ENCODE measurements around the gene SWT1.

The SWT1 gene

DNA sequence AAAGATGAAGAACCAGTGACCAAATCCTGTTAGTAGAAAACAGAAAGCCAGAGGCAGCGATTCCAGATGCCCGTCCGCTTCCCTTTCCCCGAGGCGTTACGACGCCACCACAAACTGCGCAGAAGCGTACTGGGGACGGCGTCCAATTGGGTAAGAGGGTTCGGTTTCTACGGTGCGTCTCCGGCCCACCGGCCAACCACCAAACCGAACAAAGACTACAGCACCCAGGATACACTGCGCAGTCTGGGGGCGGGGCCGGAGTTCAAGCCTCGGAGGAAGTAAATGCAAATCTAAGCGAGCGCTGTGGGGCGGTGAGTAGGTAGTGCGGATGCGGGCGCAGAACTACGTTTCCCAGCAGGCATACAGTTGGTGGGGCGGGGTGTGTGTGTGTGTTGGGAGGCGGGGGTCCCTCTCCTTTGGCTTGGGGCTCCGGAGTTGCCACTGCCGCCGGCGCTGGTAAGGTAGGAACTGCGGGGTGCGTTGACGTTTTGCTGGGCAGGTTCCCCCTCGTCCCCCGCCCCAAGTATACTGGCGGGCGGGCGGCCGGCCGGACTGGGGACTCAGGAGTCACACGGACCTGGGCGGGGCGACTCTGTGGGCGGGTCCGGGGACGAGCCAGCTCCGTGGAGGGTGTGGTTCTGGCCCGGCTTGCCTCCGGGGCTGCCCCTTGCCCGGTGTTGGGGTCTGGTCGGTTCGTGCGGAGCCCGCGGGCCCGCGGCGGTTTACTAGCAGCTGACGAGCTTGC is at the start of gene SWT1, which contains the start of gene TRMT1L:
Gene SWT1 (plus strand): TSS at position 314 of the 745 bp plus-strand sequence. CDS start 3,675 bp downstream, outside the sequence.
Gene TRMT1L (minus strand): TSS at position 100 of the 745 bp plus-strand sequence. CDS start 241 bp downstream, outside the sequence.
- peak; percentile 100 for DNase-seq

GRCh38 chr1:185108321-185108720 is 48.6 kb upstream of the SWT1 start:
- no peak for DNase-seq

DNA sequence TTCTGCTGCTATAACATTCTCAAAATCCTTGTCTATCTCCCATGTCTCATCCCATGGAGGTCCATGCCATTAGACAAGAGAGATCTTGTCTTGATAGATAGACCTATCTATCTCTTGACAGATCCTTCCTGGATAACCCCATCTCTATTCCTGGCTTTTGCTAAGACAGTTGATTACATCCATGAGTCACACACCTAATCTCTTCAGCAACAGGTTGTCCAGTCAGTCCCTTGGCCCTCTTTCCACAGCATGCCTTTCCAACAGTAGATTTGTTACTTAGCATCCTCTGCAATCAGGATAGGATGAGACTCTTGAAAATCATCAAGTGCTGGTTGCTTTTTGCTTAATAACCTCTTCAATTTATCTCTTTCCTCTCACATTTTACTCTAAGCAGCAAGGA is 46.8 kb upstream of the SWT1 start:
- DNase-seq: no peak

- no peak for DNase-seq
Measured at GRCh38 chr1:185111873-185112272, 45.1 kb upstream of the SWT1 start.

DNA sequence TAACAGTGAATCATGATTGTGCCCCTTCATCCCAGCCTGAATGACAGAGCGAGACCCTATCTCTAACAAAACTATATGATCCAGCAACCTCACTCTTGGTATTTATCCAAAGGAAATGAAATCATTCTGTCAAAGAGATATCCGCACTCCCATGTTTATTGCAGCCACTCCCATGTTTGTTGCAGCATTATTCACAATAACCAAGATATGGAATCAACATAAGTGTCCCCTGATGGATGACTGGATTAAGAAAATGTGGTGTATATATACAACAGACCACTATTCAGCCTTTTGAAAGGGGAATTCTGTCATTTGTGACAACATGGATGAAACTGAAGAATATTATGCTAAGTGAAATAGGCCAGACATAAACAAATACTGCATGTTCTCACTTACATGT is 44.6 kb upstream of the SWT1 start:
- no peak for DNase-seq

DNA sequence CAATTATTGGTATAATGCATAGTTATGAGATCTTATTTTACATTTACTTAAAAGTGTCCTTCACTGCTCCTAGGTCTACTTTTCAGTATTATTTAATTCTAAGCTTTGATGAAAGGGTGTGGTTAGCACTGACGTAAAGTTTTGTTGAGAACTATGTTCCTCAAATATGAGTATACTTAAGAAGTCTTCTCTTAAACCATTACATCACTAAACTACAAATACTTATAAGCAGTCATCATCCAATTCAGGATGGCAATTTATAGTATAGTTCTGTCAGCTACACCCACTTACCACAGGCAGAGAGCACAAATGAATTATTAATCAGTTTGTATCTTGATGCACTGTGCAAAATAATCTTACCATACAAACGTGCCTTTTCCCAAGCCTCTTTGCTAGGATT is 27.3 kb upstream of the SWT1 start:
- DNase-seq: no peak

DNA sequence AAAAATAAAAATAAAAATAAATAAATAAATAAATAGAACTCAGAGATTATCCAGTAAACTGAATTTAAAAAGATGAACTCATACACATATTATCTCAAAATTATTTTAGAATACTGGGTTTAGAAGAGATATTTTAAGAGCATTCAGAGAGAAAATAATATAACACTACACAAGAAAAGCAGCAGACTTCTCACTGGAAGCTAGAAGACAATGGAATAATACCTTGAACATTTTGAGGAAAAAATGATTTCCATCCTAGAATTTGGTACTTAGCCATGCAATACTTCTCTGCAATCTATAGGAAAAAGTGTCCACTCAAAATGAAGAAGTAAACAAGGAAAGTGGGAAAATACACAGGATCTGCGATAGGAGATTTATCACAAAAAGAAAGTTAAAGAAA is 24.4 kb upstream of the SWT1 start:
- DNase-seq: no peak

DNA sequence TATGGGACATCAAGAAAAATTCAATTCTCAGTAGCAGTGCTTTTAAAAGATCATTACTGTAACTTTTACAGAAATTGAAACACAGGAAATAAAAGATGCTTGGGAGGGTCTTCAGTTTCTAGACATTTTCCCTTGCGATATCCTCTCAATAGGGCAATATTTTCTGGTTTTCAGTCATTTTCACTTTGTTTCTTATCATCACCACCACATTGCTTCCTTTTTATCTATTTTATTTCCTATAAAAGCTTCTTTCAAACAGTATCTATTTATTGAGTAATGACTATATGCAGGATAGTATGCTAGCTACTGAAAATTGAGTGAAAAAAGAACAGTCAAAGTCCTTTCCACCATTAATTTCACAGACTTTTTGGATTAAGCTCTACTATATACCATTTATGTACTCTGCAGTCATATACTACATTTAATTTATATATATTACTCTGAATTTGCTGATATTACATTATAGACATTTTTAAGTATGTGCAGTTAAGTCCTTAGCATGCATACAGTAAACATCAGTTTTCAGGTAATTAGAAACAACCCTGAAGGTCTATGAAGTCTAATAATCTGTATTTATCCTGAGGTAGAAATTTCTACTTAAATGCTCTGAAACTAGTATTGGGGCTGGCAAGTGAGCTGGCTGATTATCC is 18.9 kb upstream of the SWT1 start:
- no peak for DNase-seq

DNA sequence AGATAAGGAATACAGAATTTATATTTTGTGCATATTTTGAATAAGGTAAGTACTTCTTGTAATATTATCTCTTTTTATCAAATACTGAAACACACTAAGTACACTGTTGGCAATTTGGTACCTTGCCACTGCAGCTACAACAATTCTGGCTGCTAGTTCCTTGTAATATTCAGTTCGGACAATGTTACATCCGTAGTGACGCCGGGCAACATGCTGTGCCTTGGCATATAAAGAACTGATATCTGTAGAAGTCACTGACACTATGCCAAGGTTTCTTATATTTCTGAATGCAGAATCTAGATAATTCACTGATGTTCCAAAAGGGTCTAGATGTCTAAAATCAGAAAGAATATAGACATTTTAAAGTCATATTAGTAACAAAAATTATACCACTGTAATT is 17.7 kb upstream of the SWT1 start:
- no peak for DNase-seq

DNA sequence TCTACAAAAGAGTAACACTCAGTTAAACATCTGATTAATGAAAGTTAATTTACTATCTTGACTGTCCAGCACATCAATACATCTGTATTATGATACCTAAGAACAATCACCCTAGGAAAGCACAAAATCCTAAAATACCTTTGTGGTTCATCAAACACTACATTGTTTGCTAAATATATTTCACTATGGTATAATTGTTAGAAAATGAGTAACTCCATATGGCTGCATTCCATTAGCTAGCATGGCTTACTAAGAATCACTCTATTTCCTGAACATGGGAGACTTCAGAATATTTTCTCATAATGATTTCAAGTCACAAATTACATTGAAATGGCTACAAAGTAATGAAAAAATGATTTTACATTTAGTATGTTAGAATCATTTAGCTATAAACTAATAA is 12.7 kb upstream of the SWT1 start:
- DNase-seq: no peak

DNA sequence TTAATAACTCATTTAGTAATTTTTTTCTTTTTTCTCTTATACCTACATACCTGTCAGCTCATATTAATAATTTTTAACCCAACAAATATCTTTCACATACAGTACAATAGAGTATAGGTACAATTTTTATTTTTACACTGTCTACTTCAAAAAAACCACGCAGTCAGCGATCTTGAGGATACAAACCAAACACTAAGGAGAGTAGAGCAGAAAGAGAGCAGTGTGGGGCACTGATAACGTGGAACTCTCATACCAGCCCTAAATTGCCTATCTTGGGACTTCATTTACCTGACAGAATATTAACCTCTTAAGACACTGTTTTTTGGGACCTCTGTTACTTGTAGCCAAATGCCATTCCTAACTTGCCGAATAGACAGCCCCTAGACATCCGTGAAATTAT is 5.8 kb upstream of the SWT1 start:
- no peak for DNase-seq

- no peak for DNase-seq
Measured at GRCh38 chr1:185152187-185152767, 4.7 kb upstream of the SWT1 start.

DNA sequence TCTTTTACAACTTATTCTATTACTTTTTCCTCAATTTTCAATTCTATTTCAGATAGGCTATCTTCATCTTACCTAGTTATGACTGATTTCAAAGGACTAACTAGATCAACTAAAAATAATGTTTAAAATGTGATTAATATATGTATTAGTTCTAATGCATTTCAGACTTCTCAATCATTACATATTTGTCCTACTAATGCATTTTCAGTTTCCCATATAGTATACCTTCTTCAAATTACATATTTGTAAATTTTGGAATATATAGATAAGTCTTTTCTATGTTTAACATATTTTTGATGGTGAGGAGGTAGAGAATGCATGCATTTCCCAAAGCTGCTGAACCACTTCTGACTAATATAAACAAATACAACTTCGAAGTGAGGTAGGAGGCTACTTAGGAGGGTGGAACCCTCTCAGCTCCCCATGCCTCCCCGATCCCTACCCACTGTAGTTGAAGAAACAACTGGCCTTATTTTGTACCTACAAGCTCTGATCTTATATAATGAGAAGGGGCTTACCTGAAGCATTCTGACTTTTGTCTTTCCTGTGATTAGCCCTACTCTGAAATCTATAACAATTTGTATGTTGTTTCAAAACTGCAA is 2.0 kb upstream of the SWT1 start:
- DNase-seq: no peak

- DNase-seq: peak; percentile 48
Measured at GRCh38 chr1:185155600-185156287, 1.2 kb upstream of the SWT1 start.

- peak; percentile 43 for DNase-seq
Measured at GRCh38 chr1:185156288-185156853, 596 bp upstream of the SWT1 start.

- no peak for DNase-seq
Measured at GRCh38 chr1:185157599-185158412, 839 bp downstream of the SWT1 start.

DNA sequence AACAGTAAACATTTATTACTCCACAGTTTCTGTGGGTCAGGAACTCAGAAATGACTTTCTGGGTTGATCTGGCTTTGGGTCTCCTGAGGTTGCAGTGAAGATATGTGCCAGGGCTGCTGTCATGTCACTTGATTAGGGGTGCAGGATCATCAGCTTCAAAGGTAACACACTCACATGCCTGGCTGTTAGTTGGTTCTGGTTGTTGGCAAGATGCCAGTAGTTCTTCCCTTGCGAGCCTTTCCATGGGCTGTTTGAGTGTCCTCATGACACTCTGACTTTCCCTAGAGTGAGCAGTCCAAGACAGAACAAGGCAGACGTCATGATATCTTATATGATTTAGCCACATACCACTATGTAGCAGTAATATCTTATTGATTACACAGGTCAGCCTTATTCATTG is 1.8 kb downstream of the SWT1 start:
- DNase-seq: no peak

DNA sequence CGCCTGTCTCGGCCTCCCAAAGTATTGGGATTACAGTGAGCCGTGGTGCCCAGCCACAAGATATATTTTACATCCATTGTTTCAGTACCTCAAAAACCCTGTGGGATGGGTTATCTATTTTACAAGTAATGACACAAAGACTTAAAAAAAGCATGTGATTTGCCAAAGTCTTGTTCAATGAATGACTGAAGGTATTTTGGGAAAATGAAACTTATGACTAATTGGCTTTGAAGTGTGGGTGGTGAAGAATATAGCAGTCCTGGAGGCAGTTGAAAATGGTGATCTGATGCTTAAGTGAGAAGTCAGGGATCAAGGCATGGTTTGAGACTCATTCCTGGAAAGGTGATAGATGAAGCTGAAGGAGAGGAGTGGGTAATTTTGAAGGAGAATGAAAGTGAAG is 3.0 kb downstream of the SWT1 start:
- no peak for DNase-seq

DNA sequence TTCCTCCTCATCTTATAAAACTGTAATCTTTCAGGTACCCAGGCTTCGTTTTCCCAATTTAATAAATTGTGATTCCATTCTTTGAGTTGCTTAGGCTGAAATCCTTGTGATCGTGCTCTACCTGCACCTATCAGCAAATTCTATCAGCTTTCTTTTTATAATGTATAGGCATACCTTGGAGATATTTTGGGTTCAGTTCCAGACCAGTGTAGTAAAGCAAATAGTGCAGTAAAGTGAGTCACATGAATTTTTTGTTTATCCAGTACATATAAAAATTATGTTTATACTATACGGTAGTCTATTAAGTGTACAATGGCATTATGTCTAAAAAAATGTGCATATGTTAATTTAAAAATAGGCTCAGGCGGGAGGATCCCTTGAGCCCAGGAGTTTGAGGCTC is 5.5 kb downstream of the SWT1 start:
- DNase-seq: no peak

DNA sequence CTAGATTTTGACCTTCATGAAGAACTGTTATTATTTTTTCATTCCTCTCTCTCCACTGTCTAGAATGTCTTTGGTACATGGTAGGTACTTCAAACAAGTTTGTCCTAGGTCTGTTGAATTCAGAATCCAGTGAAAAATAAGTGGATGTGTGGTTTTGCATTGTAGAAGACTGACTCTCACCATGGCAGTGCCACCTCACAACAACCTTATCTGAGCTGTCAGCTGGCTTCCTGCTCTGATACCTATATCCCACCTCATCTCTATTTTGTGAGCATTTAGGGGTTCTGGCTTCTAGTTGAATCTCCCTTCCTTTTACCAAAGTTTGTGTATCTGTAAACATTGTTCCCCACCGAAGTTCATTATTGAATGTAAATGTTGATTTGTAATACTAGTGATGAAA is 9.1 kb downstream of the SWT1 start:
- no peak for DNase-seq

GRCh38 chr1:185170291-185170848 is 13.4 kb downstream of the SWT1 start:
- peak; percentile 71 for DNase-seq

- no peak for DNase-seq
Measured at GRCh38 chr1:185193756-185194155, 36.8 kb downstream of the SWT1 start.

Measured in RPMI8226 (cell line).